ENCODE data around the gene TSPAN2.

GRCh38 chr1:115107516-115108260 is 18.4 kb upstream of the TSPAN2 start:
- no peak for TF ChIP-seq CTCF (IDR thresholded peaks at IDR 0.05; ENCODE audit: low read depth, low read length)
- no peak for TF ChIP-seq EZH2phosphoT487 (IDR thresholded peaks at IDR 0.05; ENCODE audit: low read depth)

All from OCI-LY3 (cell line).